Cardiac muscle cell (in vitro differentiated cells and primary cell): Measurements from ENCODE around the gene SDC3. TPM values are rescaled to one million over a fixed set of nuclear protein-coding genes. Genes with fewer than 3 reads are reported as not detected.

ENCODE experiments used
- DNase-seq, 2 donors: peaks; one replicate each; pipeline versions ENCODE4 v3.0.0 to v3.0.0-alpha.2; 2010 to 2017; ENCODE audit warnings: low read depth in 1 of 2, low spot score in 1 of 2
- H3K27ac ChIP-seq: fragments of 200-600 bp; sonication (generic); 2 replicates; pipeline ENCODE4 v1.5.1; 2016
- H3K27me3 ChIP-seq: fragments of 200-600 bp; sonication (generic); 2 replicates; pipeline ENCODE4 v1.6.0; 2016; ENCODE audit warnings: control low read depth
- H3K36me3 ChIP-seq: fragments of 200-600 bp; sonication (generic); 2 replicates; pipeline ENCODE4 v1.5.1; 2016; ENCODE audit warnings: control low read depth
- H3K4me1 ChIP-seq: fragments of 200-600 bp; sonication (generic); 2 replicates; pipeline ENCODE4 v1.8.1; 2017; ENCODE audit warnings: low read depth, mild to moderate bottlenecking, mixed run types
- H3K4me3 ChIP-seq: fragments of 200-600 bp; sonication (generic); 2 replicates; pipeline ENCODE4 v1.5.1; 2016; ENCODE audit warnings: mild to moderate bottlenecking
- H3K9me3 ChIP-seq: fragments of 200-600 bp; sonication (generic); 2 replicates; pipeline ENCODE4 v1.5.1; 2017; ENCODE audit warnings: low read depth, mild to moderate bottlenecking, control low read depth
- polyA plus RNA-seq: library from polyadenylated mRNA; unstranded; fragments of >200 nt; fragmentation: Nextera tagmentation; extraction: Ambion mirVana; gene quantifications from 2 replicates; pipeline ENCODE4 v1.2.1, GENCODE V29; 2016
- total RNA-seq: library from RNA; depleted of rRNA; stranded (reverse); fragments of >200 nt; gene quantifications from 2 replicates; pipeline ENCODE4 v1.2.3, GENCODE V29; 2016
- TF ChIP-seq, protein P1 (sequence below): IDR thresholded peaks from 2 replicates; pipeline ENCODE4 v1.5.1; 2012; ENCODE audit warnings: low read depth, mild to moderate bottlenecking, low read length

The SDC3 gene
- total and polyA plus RNA-seq, 2 experiments from 2014 or later, result 85.2 to 89.2 TPM

DNA sequence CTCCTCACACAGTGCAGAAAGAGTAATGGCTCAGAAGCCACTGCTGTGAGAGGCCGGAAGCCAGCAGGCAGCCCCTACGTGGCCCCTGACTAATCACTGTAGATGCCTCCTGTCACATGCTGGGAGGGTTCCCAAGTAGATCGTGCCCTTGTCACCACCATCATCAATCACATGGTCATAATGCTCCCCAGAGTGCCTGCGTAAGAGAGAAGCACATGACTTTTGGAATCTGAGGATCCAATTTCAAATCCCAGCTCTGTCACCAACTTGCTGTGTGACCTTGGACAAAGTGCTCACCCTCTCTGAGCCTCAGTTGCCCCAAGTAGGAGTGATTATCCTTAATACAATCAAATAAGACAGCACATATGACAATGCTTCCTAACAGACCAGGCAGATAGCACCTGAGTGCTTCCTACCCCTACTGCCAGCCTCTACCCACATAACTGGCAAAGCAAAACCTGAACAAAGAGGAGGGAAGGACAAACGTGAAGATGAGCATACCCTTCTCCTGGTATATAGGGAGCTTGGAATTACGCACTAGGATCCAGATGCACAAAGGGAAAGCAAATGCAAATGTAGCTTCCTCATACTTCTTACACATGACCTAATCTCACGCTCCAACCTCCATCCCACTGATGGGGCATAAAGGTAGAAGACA, 65.7 kb downstream of the SDC3 start:
- peak; percentile 20 to 45 for DNase-seq
- Histone ChIP-seq H3K27ac (no peak overlapping the region), H3K9me3 (no peaks in the 10 kb centered on the region), H3K4me1 (peaks cover 18% of the 10 kb centered on the region), H3K4me3 (no peak overlapping the region), H3K27me3 (no peaks in the 10 kb centered on the region), H3K36me3 (no peaks in the 10 kb centered on the region)
- TF ChIP-seq, protein P1, sequence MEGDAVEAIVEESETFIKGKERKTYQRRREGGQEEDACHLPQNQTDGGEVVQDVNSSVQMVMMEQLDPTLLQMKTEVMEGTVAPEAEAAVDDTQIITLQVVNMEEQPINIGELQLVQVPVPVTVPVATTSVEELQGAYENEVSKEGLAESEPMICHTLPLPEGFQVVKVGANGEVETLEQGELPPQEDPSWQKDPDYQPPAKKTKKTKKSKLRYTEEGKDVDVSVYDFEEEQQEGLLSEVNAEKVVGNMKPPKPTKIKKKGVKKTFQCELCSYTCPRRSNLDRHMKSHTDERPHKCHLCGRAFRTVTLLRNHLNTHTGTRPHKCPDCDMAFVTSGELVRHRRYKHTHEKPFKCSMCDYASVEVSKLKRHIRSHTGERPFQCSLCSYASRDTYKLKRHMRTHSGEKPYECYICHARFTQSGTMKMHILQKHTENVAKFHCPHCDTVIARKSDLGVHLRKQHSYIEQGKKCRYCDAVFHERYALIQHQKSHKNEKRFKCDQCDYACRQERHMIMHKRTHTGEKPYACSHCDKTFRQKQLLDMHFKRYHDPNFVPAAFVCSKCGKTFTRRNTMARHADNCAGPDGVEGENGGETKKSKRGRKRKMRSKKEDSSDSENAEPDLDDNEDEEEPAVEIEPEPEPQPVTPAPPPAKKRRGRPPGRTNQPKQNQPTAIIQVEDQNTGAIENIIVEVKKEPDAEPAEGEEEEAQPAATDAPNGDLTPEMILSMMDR, result no peak

DNA sequence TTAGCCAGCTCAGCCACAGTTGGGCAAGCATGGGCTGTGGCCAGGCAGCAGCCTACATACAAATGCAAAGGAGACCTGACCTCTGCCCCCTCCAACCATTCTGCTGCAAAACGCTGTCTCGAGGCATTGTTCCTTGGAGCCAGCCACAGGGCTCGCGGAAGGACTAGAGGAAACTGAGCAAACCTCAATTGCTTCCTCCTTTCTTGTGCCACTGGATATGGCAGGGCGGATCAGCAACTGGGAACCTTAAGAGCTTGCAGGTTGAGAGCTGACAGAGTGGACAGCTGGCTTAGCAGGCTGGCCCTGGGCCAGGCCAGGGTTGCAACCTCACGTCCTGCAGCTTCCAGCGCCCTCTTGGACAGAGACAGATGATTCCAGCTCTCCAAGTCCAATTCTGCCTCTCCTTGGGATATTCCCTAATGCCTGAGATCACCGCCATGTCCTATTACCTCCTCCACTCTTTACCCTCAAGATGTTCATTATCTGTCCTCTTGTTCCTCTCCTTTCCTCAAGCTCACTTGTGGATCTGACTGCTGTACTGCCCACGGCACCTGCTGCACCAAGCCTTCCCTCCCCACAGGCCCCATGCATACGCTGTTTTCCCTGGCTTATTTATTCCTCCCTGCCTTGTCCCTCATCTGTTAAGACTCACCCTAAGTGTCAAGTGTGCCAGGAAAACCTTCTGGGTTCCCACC, 67.5 kb downstream of the SDC3 start:
- peak overlapping the region; percentile 31 for H3K27ac ChIP-seq
- peak; percentile 46 to 72 for DNase-seq
- no peak overlapping the region for H3K4me3 ChIP-seq
- TF ChIP-seq, protein P1, result no peak
- no peaks in the 10 kb centered on the region for H3K36me3 ChIP-seq
- no peaks in the 10 kb centered on the region for H3K9me3 ChIP-seq
- H3K4me1 ChIP-seq, result peaks cover 18% of the 10 kb centered on the region
- no peaks in the 10 kb centered on the region for H3K27me3 ChIP-seq

DNA sequence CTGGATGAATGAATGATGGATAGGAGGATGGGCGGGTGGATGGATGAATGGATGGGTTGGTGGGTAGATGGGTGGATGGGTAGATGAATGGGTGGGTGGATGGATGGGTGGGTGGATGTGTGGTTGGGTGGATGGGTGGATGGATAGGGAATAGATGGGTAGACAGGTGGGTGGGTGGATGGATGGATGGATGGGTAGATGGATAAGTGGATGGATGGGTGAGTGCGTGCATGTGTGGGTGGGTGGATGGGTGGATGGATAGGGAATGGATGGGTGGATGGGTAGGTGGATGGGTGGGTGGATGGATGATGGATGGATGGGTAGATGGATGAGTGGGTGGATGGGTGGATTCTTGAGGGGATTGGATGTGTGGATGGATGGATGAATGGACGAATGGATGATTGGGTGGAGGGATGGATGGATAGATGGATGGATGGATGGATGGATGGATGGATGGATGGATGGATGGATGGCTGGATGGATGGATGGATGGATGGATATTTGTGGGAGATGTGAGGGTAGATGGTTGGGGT, 68.7 kb downstream of the SDC3 start:
- H3K4me1 ChIP-seq, result peaks cover 18% of the 10 kb centered on the region
- H3K4me3 ChIP-seq, result no peak overlapping the region
- H3K9me3 ChIP-seq, result no peaks in the 10 kb centered on the region
- TF ChIP-seq, protein P1, result no peak
- no peak for DNase-seq
- H3K36me3 ChIP-seq, result no peaks in the 10 kb centered on the region
- H3K27ac ChIP-seq, result no peak overlapping the region
- H3K27me3 ChIP-seq, result no peaks in the 10 kb centered on the region

DNA sequence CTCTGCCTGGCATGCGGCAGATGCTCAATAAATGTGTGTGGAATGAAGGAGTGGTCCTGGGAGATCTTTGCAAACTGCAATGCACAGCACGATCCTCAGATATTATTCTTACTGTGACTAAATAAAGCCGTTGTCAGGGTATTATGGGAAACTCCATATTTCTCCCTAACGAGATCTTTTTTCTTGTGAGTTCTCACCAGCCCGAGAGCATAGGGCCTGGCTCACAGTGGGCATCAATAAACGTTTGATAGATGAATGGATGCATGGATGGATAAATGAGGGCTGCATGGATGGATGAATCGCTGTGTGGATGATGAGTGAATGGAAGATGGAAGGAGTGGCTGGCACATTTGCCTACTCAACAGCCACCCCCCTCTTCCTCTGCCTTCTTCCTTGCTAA, 69.6 kb downstream of the SDC3 start:
- H3K27ac ChIP-seq, result no peak overlapping the region
- DNase-seq, result no peak

DNA sequence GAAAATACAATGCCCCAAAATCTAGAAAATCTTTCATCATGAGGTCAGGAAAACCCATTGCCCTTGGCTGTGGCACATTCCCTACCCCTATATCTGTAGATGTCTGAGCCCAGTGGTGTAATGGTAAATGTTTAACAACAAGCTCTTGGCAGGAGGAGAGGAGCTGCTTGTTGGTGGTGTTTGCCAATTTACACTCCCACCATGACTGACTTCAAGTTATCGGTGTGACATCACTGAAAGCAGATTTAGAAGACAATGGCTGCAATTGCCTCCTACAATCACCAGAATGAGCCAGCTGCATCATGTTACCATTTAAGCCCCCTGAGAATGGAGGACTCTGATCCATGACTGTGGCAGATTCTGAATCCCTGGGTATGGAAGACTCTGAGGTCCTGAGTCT, 70.9 kb downstream of the SDC3 start:
- TF ChIP-seq, protein P1, result no peak

More for the DNA sequence above, 69.6 kb downstream of the SDC3 start:
- TF ChIP-seq, protein P1, result no peak
- no peaks in the 10 kb centered on the region for H3K27me3 ChIP-seq
- no peaks in the 10 kb centered on the region for H3K36me3 ChIP-seq
- no peaks in the 10 kb centered on the region for H3K9me3 ChIP-seq
- H3K4me3 ChIP-seq, result no peak overlapping the region
- H3K4me1 ChIP-seq, result peaks cover 18% of the 10 kb centered on the region

More for the DNA sequence above, 70.9 kb downstream of the SDC3 start:
- Histone ChIP-seq H3K9me3 (no peaks in the 10 kb centered on the region), H3K4me3 (no peak overlapping the region), H3K4me1 (peaks cover 17% of the 10 kb centered on the region), H3K27me3 (no peaks in the 10 kb centered on the region), H3K36me3 (no peaks in the 10 kb centered on the region), H3K27ac (no peak overlapping the region)
- peak in 1 of 2 donors; percentile 37 for DNase-seq
